GM12891 (cell line): ENCODE data around the gene MYO1H.

Experiments used
- PAX5 ChIP-seq: IDR thresholded peaks from 2 replicates; pipeline ENCODE4 v1.6.1; 2011; ENCODE audit warnings: low read length, moderate library complexity, mild to moderate bottlenecking; ENCODE audit not compliant: insufficient read depth, severe bottlenecking
- POLR2A ChIP-seq: IDR thresholded peaks from 2 replicates; pipeline ENCODE4 v1.6.1; 2011; ENCODE audit warnings: low read depth, low read length, control low read depth
- POLR2AphosphoS5 ChIP-seq: IDR thresholded peaks from 2 replicates; pipeline ENCODE4 v1.6.1; 2011; ENCODE audit warnings: low read depth, low read length, control low read depth
- SPI1 ChIP-seq: IDR thresholded peaks from 2 replicates; pipeline ENCODE4 v1.6.1; 2011; ENCODE audit warnings: low read depth, low read length, control low read depth
- TAF1 ChIP-seq: IDR thresholded peaks from 2 replicates; pipeline ENCODE4 v1.6.1; 2011; ENCODE audit warnings: low read depth, low read length, control low read depth

GRCh38 chr12:109482894-109483293 lies 135.2 kb downstream of the MYO1H start:
- TF ChIP-seq TAF1: no peak
- no peak for TF ChIP-seq POLR2AphosphoS5
- no peak for TF ChIP-seq POLR2A
- no peak for TF ChIP-seq SPI1
- no peak for TF ChIP-seq PAX5
